Left forelimb (tissue), 1 donor: ENCODE data around the gene FBXL13.
"Not testable (repeated sequence)": the region's sequence is repeated elsewhere in the genome, so short reads cannot be mapped to it uniquely, and the experiment has no call there.

Experiments used
- DNase-seq: peaks from one replicate; pipeline ENCODE4 v3.0.0-alpha.2; 2018; ENCODE audit warnings: low spot score

FBXL13 gene

DNA sequence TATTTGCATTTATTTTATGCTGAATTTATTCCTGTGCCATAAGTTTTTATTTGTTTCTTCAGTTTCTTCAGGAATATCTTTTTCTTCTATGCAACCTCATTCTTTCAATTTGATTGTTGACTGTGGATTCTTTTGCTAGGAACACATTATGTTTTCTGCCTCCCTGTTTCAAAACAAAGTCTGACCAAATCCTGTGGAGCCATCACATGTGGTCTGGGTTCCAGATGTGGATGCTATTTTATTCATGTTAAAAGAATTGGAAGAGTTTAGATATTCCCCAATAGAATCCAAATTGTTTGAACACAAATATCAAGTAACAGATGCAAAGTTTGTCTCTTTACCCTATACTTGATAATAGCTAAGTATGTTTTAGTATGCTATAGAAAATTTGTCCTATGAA is 218.6 kb downstream of the FBXL13 start:
- DNase-seq = no peak

DNA sequence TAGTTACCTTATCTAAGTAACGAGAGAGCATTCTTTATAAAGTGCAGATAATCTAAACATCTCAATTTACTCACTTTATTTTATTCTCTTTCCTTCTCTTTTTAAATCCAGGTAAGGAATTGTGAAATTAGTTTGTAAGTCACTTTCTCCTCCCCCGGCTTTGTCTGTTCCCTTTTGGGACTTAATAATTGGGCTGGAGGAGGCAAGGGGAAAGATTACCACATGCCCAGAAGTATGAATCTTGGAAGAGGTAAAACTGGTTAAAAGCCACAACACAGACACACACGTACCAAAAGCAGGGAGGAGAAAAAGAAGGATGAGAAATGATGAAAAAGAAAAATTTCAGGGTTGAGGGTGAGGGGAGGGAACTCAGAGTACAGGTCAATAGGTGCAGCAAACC is 225.1 kb downstream of the FBXL13 start:
- DNase-seq = no peak

GRCh38 chr7:102849079-102849478 is 225.5 kb downstream of the FBXL13 start:
- no peak for DNase-seq

GRCh38 chr7:102845346-102845745 is 229.2 kb downstream of the FBXL13 start:
- no peak for DNase-seq

DNA sequence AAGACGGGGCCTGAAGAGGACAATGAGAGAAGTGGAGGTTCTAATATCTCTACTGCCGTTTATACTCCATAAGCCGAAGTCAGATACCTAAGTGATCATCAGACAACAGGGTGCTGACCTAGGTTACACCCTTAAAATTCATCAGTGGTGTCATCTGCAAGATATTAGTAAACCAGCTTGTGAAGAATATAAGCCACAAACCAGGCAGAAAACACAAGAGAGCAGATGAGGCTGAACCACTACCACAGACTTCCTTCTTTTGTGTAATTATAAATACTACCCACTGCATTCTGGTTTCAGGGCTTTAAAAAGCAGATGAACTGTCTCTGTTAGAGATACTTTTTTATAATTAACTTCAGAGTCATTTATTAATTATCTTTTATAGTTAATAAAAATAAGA is 230.7 kb downstream of the FBXL13 start:
- DNase-seq = no peak

- no peak for DNase-seq
These were observed 232.3 kb downstream of the FBXL13 start for GRCh38 chr7:102842284-102842683.

DNA sequence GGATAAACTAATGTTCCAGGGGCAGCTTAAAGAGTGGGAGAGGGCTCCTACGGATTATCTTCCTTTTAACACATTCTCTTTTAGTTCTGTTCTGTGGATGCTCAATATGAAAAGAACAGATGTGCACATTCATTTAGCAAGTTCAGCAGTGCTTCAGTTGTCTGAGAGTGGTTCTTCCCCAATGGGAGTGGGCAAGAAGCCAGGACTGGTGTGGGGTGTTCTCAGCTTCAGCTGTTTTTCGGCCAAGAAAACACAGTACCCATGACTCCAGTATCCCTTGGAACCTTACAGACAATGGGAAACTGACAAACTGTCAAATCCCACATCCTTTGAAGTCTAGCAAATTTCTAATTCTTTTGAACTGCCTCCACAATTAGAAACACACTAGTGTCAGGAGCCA is 233.3 kb downstream of the FBXL13 start:
- DNase-seq = no peak

GRCh38 chr7:102840404-102840803 is 234.2 kb downstream of the FBXL13 start:
- DNase-seq = no peak

- not testable (repeated sequence) for DNase-seq
These were observed 236.0 kb downstream of the FBXL13 start for GRCh38 chr7:102838572-102839101.

- no peak for DNase-seq
These were observed 236.8 kb downstream of the FBXL13 start for GRCh38 chr7:102837802-102838201.

- DNase-seq = no peak
These were observed 237.6 kb downstream of the FBXL13 start for GRCh38 chr7:102836977-102837376.

GRCh38 chr7:102836191-102836919 is 238.2 kb downstream of the FBXL13 start:
- no peak for DNase-seq

GRCh38 chr7:102834999-102835398 is 239.6 kb downstream of the FBXL13 start:
- no peak for DNase-seq

- DNase-seq = no peak
These were observed 240.1 kb downstream of the FBXL13 start for GRCh38 chr7:102834466-102834865.

DNA sequence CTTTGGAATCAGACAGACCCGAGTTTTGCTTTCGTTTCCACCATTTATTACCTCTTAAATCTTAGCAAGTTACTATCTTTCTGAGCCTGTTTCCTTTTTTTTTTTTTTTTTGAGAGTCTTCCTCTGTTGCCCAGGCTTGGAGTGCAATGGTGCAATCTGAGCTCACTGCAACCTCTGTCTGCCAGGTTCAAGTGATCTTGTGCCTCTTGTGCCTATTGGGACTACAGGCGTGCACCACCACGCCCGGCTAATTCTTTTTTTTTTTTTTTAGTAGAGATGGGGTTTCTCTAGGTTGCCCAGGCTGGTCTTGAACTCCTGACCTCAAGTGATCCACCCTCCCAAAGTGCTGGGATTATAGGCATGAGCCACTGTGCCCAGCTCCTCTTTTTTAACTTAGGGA is 241.3 kb downstream of the FBXL13 start:
- DNase-seq = no peak

- DNase-seq = no peak
These were observed 241.9 kb downstream of the FBXL13 start for GRCh38 chr7:102832674-102833073.

- DNase-seq = no peak
These were observed 244.4 kb downstream of the FBXL13 start for GRCh38 chr7:102830197-102830596.

DNA sequence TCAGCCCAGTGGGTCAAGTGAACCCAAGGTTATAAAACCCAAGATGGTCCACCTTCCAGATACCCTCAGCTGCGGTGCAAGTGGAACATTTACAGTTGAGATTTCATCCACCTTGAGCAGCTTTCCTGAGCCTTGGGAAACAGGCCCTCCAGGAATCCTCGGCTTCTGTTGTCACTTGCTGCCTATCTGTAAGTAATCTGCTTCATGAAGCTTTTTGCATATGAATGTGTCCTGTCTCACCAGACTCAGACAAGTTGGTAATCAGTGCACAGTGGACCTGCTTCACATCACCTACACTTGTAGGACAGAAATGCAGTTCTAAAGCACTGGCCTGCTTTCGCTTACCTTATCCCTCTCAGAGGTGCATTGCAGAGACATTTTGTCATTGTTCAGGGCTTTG is 245.5 kb downstream of the FBXL13 start:
- no peak for DNase-seq

DNA sequence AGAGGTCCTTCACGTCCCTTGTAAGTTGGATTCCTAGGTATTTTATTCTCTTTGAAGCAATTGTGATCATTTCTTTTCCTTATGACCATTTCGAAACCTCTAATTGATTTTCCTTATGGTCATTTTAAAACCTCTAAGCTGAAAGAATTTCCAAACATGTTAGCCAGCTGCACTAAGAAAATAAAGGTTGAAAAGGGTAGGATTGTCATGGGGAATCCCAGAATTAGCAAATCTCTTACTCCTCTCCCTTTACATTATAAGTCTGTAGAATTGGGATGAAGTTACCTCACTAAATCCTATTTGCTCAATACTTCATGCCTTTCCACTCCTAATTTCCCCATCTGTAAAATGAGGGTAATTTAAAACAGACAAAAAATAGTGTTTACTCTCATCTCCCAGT is 246.3 kb downstream of the FBXL13 start:
- DNase-seq = no peak

GRCh38 chr7:102823390-102824119 is 251.0 kb downstream of the FBXL13 start:
- no peak for DNase-seq

DNA sequence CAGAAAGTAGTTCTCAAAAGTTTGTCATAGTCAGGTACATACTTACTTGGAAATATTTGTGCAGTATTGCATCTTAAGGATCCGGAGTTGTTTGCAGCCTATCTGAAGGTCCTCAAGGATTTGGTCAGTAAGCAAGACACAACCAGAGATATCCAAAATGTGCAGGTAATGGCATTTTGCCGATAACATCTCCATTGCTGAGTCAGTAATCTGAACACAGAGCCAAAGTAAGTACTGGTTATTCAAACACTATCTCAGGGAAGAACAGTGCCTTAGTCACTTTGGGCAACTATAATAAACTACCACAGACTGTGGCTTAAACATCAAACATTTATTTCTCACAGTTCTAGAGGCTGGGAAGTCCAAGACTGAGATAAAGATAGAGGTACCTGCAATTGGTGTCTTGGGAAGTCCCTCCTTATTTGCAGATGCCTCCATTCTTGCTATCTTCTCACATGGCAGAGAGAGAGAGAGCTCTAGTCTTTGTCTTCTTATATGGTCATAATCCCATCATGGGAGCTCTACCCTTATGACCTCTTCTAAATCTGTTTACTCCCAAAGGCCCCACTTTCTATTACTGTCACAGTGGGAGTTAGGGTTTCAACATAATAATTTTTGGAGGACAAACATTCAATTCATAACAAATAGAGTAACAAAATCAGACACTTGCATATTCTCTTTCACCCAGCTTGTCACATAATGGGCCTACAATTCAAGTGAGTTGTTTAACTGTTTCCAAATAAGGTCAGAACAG is 252.4 kb downstream of the FBXL13 start:
- DNase-seq = no peak

GRCh38 chr7:102819151-102819550 is 255.4 kb downstream of the FBXL13 start:
- DNase-seq = no peak
